CD14-positive monocyte (primary cell): ENCODE results near the gene PRXL2C. TPM values are rescaled to one million over a fixed set of nuclear protein-coding genes. Genes with fewer than 3 reads are reported as not detected.
"Not testable (repeated sequence)": the region's sequence is repeated elsewhere in the genome, so short reads cannot be mapped to it uniquely, and the experiment has no call there.

Source experiments
- DNase-seq, 3 donors: peaks; one replicate each; pipeline ENCODE4 v3.0.0-alpha.2; 2011 to 2022
- H2AFZ ChIP-seq: 2 replicates; pipeline ENCODE4 v1.6.0; 2012; ENCODE audit warnings: mild to moderate bottlenecking, low read depth, low read length, inconsistent platforms; ENCODE audit not compliant: insufficient read depth, poor library complexity, severe bottlenecking
- H3K27ac ChIP-seq, 2 donors: 1 replicate in 1 of 2; 2 replicates in 1 of 2; pipeline ENCODE4 v1.5.1; 2012 to 2013; ENCODE audit warnings: low read length in 2 of 2, control low read depth in 1 of 2, inconsistent platforms in 1 of 2, low read depth in 1 of 2, mild to moderate bottlenecking in 1 of 2
- H3K27me3 ChIP-seq, 2 donors: one replicate each; pipeline versions ENCODE4 v1.6.0 to v1.6.1; 2011 to 2013; ENCODE audit warnings: low read length in 2 of 2; ENCODE audit not compliant: control insufficient read depth in 2 of 2, insufficient read depth in 2 of 2
- H3K36me3 ChIP-seq, 2 donors: replicated peaks in 1 of 2; 1 replicate in 1 of 2; 2 replicates in 1 of 2; pipeline versions ENCODE4 v1.5.1 to v1.6.1; 2012 to 2013; ENCODE audit warnings: low read length in 2 of 2, control low read depth in 1 of 2, inconsistent platforms in 1 of 2, mild to moderate bottlenecking in 1 of 2; ENCODE audit not compliant: insufficient read depth in 2 of 2, control insufficient read depth in 1 of 2
- H3K4me1 ChIP-seq, 2 donors: 1 replicate in 1 of 2; 2 replicates in 1 of 2; pipeline versions ENCODE4 v1.5.1 to v1.6.1; 2012 to 2013; ENCODE audit warnings: low read length in 2 of 2, control low read depth in 1 of 2, inconsistent platforms in 1 of 2, mild to moderate bottlenecking in 1 of 2, moderate library complexity in 1 of 2; ENCODE audit not compliant: insufficient read depth in 2 of 2, control insufficient read depth in 1 of 2
- H3K4me2 ChIP-seq: replicated peaks from 2 replicates; pipeline ENCODE3; 2012; ENCODE audit warnings: low read length, moderate library complexity, mild to moderate bottlenecking; ENCODE audit not compliant: poor library complexity, severe bottlenecking; ENCODE audit errors: extremely low read depth
- H3K4me3 ChIP-seq, 3 experiments: fragments of 200-600 bp in 1 of 3; sonication (generic) in 1 of 3; replicated peaks in 1 of 3; 1 replicate in 2 of 3; 2 replicates in 1 of 3; pipeline ENCODE4 v1.5.1; 2011 to 2013; ENCODE audit warnings: low read length in 3 of 3, mild to moderate bottlenecking in 3 of 3, control low read depth in 2 of 3, low read depth in 2 of 3, inconsistent platforms in 1 of 3, moderate library complexity in 1 of 3
- H3K79me2 ChIP-seq: 2 replicates; pipeline ENCODE4 v1.6.0; 2012; ENCODE audit warnings: mild to moderate bottlenecking, control low read depth, inconsistent platforms, low read length, moderate library complexity; ENCODE audit not compliant: insufficient read depth
- H3K9ac ChIP-seq: 2 replicates; pipeline ENCODE4 v1.6.0; 2017; ENCODE audit warnings: low read length, mild to moderate bottlenecking; ENCODE audit not compliant: insufficient read depth, poor library complexity, severe bottlenecking
- H3K9me3 ChIP-seq, 2 donors: replicated peaks in 1 of 2; 1 replicate in 1 of 2; 2 replicates in 1 of 2; pipeline versions ENCODE4 v1.5.1 to v1.6.1; 2012 to 2013; ENCODE audit warnings: low read length in 2 of 2, control low read depth in 1 of 2; ENCODE audit not compliant: control insufficient read depth in 1 of 2, insufficient read depth in 1 of 2
- H4K20me1 ChIP-seq: 2 replicates; pipeline ENCODE4 v1.6.0; 2012; ENCODE audit warnings: mild to moderate bottlenecking, low read length, control low read depth, moderate library complexity; ENCODE audit not compliant: insufficient read depth
- H3K27ac Mint-ChIP-seq, 7 donors: one replicate each; pipeline ENCODE4 v1.8.0; 2020; ENCODE audit warnings: mild to moderate bottlenecking in 7 of 7, mixed read lengths in 7 of 7, moderate library complexity in 6 of 7, inconsistent platforms in 2 of 7
- H3K27me3 Mint-ChIP-seq, 3 donors: one replicate each; pipeline ENCODE4 v1.8.0; 2021 to 2022; ENCODE audit warnings: low read depth in 3 of 3, mild to moderate bottlenecking in 3 of 3, mixed read lengths in 3 of 3, moderate library complexity in 3 of 3, inconsistent platforms in 1 of 3
- H3K36me3 Mint-ChIP-seq, 2 donors: one replicate each; pipeline ENCODE4 v1.8.0; 2020; ENCODE audit warnings: mixed read lengths in 2 of 2, inconsistent platforms in 1 of 2, mild to moderate bottlenecking in 1 of 2
- H3K4me1 Mint-ChIP-seq: one replicate; pipeline ENCODE4 v1.8.0; 2020; ENCODE audit warnings: mild to moderate bottlenecking, mixed read lengths
- H3K4me3 Mint-ChIP-seq, 2 donors: one replicate each; pipeline ENCODE4 v1.8.0; 2020; ENCODE audit warnings: mild to moderate bottlenecking in 2 of 2, mixed read lengths in 2 of 2, moderate library complexity in 1 of 2
- H3K9me3 Mint-ChIP-seq, 7 donors: one replicate each; pipeline ENCODE4 v1.8.0; 2020 to 2022; ENCODE audit warnings: mixed read lengths in 7 of 7, mild to moderate bottlenecking in 6 of 7, moderate library complexity in 6 of 7, inconsistent platforms in 2 of 7
- WGBS: methylation state at CpG from one replicate; pipeline ENCODE4 v1.1.5; 2013; ENCODE audit warnings: missing lambda C conversion rate; ENCODE audit not compliant: insufficient coverage; 5-methylcytosine and 5-hydroxymethylcytosine counted together
- intact Hi-C, 2 donors: fragments of 100-400 bp; cut with micrococcal nuclease; formaldehyde crosslinking; loops; one replicate each; pipeline versions ENCODE4 v1.15.0 to v1.15.1; 2023
- polyA plus RNA-seq, 3 donors: library from polyadenylated mRNA; depleted of rRNA in 1 of 3; unstranded in 2 of 3; stranded (reverse) in 1 of 3; fragments of 300-500 nt in 2 of 3; fragments of >200 nt in 1 of 3; fragmentation: Illumina TruSeq in 2 of 3; gene quantifications; 1 replicate in 2 of 3; 2 replicates in 1 of 3; pipeline ENCODE4 v1.2.3, GENCODE V29; 2012 to 2021
- TF ChIP-seq, protein P1 (sequence below): fragments of 200-600 bp; IDR thresholded peaks from one replicate; pipeline ENCODE4 v1.8.0; 2022; ENCODE audit warnings: antibody characterized with exemption, mild to moderate bottlenecking

PRXL2C gene
- polyA plus RNA-seq, 3 donors = 9.2 to 14.6 (median 9.3) TPM

DNA sequence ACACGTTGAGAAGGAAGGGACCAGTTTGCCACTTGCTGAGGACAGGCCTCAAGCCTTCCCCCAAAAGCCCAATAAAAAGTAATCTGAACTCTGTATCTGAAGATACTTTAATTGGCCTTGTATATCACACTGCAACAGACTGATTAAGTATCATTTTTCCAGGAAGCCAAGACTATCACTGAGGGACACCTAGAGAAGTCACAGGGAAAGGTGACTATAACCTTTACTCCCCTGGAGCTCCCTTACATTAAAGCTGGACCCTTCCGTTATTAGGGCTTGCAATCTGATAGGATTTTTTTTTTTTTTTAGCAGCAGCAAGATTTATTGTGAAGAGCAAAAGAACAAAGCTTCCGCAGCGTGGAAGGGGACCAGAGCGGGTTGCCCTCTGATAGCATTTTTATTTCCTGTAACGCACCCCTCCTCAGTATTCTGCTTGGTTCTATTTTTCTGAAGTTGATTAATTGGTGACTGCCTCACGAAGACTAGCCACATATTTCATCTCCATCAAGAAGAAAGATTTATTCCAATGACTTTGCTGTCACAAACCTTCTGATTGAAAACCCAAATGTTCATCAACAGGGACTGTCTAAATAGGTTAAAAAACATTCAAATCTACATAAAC lies 38.2 kb downstream of the PRXL2C start:
- H3K9me3 Mint-ChIP-seq = peaks cover 0 to 21% (median 8%) of the 10 kb centered on the region in 7 donors
- Histone ChIP-seq H3K4me1 (peaks cover 8 to 10% of the 10 kb centered on the region in 2 donors), H3K27me3 (peaks cover 52 to 83% of the 10 kb centered on the region in 2 donors), H3K4me3 (no peak overlapping the region), H3K36me3 (no peaks in the 10 kb centered on the region), H4K20me1 (no peaks in the 10 kb centered on the region), H3K27ac (no peak overlapping the region), H2AFZ (no peak overlapping the region), H3K4me2 (no peak overlapping the region), H3K9ac (no peak overlapping the region), H3K9me3 (peaks cover 5 to 8% of the 10 kb centered on the region in 2 donors), H3K79me2 (no peaks in the 10 kb centered on the region)
- TF ChIP-seq, protein P1, sequence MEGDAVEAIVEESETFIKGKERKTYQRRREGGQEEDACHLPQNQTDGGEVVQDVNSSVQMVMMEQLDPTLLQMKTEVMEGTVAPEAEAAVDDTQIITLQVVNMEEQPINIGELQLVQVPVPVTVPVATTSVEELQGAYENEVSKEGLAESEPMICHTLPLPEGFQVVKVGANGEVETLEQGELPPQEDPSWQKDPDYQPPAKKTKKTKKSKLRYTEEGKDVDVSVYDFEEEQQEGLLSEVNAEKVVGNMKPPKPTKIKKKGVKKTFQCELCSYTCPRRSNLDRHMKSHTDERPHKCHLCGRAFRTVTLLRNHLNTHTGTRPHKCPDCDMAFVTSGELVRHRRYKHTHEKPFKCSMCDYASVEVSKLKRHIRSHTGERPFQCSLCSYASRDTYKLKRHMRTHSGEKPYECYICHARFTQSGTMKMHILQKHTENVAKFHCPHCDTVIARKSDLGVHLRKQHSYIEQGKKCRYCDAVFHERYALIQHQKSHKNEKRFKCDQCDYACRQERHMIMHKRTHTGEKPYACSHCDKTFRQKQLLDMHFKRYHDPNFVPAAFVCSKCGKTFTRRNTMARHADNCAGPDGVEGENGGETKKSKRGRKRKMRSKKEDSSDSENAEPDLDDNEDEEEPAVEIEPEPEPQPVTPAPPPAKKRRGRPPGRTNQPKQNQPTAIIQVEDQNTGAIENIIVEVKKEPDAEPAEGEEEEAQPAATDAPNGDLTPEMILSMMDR = no peak
- peaks cover 15% of the 10 kb centered on the region for H3K4me1 Mint-ChIP-seq
- intact Hi-C loops = no loop called here
- H3K36me3 Mint-ChIP-seq = peaks cover 0 to 4% of the 10 kb centered on the region in 2 donors
- no peak overlapping the region for H3K27ac Mint-ChIP-seq
- H3K27me3 Mint-ChIP-seq = peaks cover 54 to 83% (median 68%) of the 10 kb centered on the region in 3 donors
- no CpG with 5 or more reads among the region's 7 CpGs for WGBS
- no peak for DNase-seq
- H3K4me3 Mint-ChIP-seq = peak overlapping the region in 1 of 2 donors; percentile 81

DNA sequence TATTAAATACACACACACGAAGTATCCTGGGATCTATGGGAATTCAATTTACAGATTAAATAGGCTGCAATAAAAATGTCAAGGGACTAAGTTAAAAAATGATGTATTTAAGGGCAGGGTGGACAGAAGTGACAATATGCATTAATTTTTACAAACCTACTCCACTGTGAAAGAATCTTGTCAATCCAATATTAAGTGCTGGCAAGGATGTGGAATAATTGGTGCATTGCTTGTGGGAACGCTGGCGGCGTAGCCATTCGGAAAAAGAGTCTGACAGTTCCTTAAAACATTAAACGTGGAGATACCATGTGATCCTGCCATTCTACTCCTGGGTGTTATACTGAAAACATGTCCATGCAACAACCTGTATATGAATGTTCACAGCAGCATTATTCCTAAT lies 39.7 kb downstream of the PRXL2C start:
- Histone ChIP-seq H3K4me2 (no peak overlapping the region), H3K4me3 (no peak overlapping the region), H3K27me3 (peaks cover 44 to 76% of the 10 kb centered on the region in 2 donors), H3K4me1 (peaks cover 8 to 10% of the 10 kb centered on the region in 2 donors), H3K9me3 (peaks cover 5 to 8% of the 10 kb centered on the region in 2 donors), H4K20me1 (no peaks in the 10 kb centered on the region), H3K79me2 (no peaks in the 10 kb centered on the region), H3K9ac (no peak overlapping the region), H3K36me3 (no peaks in the 10 kb centered on the region), H3K27ac (no peak overlapping the region), H2AFZ (no peak overlapping the region)
- Mint-ChIP-seq H3K9me3 (peaks cover 0 to 19% (median 6%) of the 10 kb centered on the region in 7 donors), H3K4me1 (peaks cover 12% of the 10 kb centered on the region), H3K36me3 (peaks cover 0 to 4% of the 10 kb centered on the region in 2 donors), H3K4me3 (no peak overlapping the region), H3K27me3 (peaks cover 46 to 83% (median 60%) of the 10 kb centered on the region in 3 donors), H3K27ac (no peak overlapping the region)
- WGBS = 91% methylated on average over 4 of the region's 6 CpGs
- TF ChIP-seq, protein P1 = no peak
- intact Hi-C loops = no loop called here
- no peak for DNase-seq

DNA sequence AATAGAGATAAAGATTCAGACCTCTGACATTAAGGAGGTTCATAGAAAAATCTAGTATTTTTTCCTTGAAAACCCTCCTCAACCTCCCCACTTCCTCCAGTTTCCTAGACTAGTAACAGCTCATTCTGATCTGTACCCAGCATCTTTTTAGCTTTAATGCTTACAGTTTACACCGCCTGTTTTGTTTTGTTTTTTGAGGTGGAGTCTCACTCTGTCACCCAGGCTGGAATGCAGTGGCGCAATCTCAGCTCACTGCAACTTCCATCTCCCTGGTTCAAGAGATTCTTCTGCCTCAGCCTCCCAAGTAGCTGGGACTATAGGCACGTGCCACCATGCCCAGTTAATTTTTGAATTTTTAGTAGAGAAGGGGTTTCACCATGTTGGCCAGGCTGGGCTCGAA lies 40.5 kb downstream of the PRXL2C start:
- intact Hi-C loops, H3K27ac ChIP-seq, DNase-seq, H3K36me3 Mint-ChIP-seq, H3K27ac Mint-ChIP-seq, H3K4me3 Mint-ChIP-seq, H4K20me1 ChIP-seq, H3K4me1 ChIP-seq, H3K79me2 ChIP-seq, H3K36me3 ChIP-seq, H3K4me1 Mint-ChIP-seq, H3K9me3 ChIP-seq, H3K4me2 ChIP-seq, H3K4me3 ChIP-seq, H3K9ac ChIP-seq, H2AFZ ChIP-seq: not testable (repeated sequence)
- peaks cover 36 to 69% of the 10 kb centered on the region in 2 donors for H3K27me3 ChIP-seq
- H3K9me3 Mint-ChIP-seq = peaks cover 0 to 15% (median 3%) of the 10 kb centered on the region in 7 donors
- peaks cover 43 to 78% (median 52%) of the 10 kb centered on the region in 3 donors for H3K27me3 Mint-ChIP-seq
- 83% methylated on average over 2 of the region's 4 CpGs for WGBS
